C4-2B (cell line): ENCODE measurements around the gene PMAIP1.

ENCODE experiments used
- CTCF ChIP-seq: fragments of 450-650 bp; conservative IDR thresholded peaks from 2 replicates; pipeline ENCODE4 v1.5.1; 2017; ENCODE audit warnings: mild to moderate bottlenecking
- ZFX ChIP-seq: fragments of 450-650 bp; IDR thresholded peaks from 2 replicates; pipeline ENCODE4 v1.6.1; 2017

DNA sequence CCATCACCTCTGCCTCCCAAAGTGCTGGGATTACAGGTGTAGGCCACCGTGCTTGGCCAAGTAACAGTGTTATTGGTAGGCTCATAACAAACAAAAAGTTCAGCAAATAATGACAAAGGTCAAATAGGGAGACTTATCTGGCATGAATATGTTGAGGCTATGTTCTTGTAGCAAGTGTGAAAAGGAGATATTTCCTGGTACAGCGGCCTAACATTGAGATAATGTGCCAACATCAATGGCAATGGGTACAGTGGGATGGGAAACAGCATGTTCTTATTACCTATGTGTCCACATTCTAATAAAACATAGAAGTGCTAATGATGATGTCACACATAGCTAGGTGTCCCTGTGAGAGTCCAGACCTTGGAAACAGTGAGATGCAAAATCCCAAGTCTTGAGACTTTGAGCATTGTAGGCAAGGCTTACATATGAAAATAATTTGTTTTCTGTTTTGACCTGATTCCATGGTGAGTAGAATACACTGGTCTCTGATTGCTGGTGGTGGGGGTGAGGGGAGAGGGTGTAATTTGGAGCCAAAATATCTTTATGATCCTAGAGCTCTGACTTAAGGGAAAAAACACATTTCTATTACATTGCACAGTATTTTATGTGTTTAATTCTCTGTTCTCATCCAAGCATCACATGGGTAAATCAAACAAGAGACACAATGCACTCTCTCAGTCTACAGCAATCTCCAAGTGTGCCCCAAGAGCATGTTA is 33.1 kb upstream of the PMAIP1 start:
- TF ChIP-seq CTCF: no peak
- TF ChIP-seq ZFX: no peak
